Ammon's horn (tissue), 1 donor: ENCODE results near the gene EEF1AKMT4.

Source experiments
- DNase-seq: peaks from one replicate; pipeline ENCODE4 v3.0.0-alpha.2; 2016; ENCODE audit warnings: low spot score

Gene EEF1AKMT4

GRCh38 chr3:184298759-184299487 lies 49.5 kb downstream of the EEF1AKMT4 start, which contains the start of gene PSMD2:
PSMD2 (plus strand) TSS chr3:184299241; CDS start chr3:184299267, 26 bp downstream.
- peak; percentile 96 for DNase-seq

- no peak for DNase-seq
These were observed 50.3 kb downstream of the EEF1AKMT4 start for GRCh38 chr3:184299488-184300377.

- no peak for DNase-seq
These were observed 50.9 kb downstream of the EEF1AKMT4 start for GRCh38 chr3:184300378-184300720.

GRCh38 chr3:184305577-184305976 lies 56.1 kb downstream of the EEF1AKMT4 start:
- no peak for DNase-seq

- DNase-seq, result no peak
These were observed 57.0 kb downstream of the EEF1AKMT4 start for GRCh38 chr3:184306341-184306972.

GRCh38 chr3:184307915-184308314 lies 58.4 kb downstream of the EEF1AKMT4 start:
- DNase-seq, result no peak
